GM12864 (cell line): ENCODE results near the gene KIAA0753.

Source experiments
- DNase-seq: peaks from one replicate; pipeline ENCODE4 v3.0.0-alpha.2; 2011; ENCODE audit warnings: low read depth
- H3K4me3 ChIP-seq: 2 replicates; pipeline ENCODE4 v1.5.1; 2011; ENCODE audit warnings: mild to moderate bottlenecking, low read depth, low read length, control low read depth
- CTCF ChIP-seq: IDR thresholded peaks from 2 replicates; pipeline ENCODE4 v1.5.1; 2011; ENCODE audit warnings: low read depth, mild to moderate bottlenecking, moderate library complexity, low read length, control low read depth, inconsistent platforms; ENCODE audit errors: missing control alignments

KIAA0753 gene

GRCh38 chr17:6633263-6633662 lies 7.2 kb downstream of the KIAA0753 start:
- TF ChIP-seq CTCF, result no peak
- no peak for DNase-seq
- no peak overlapping the region for H3K4me3 ChIP-seq

- no peak for TF ChIP-seq CTCF
- no peak for DNase-seq
- no peak overlapping the region for H3K4me3 ChIP-seq
Observed at GRCh38 chr17:6632530-6632929, 8.0 kb downstream of the KIAA0753 start.

- no peak for TF ChIP-seq CTCF
- no peak overlapping the region for H3K4me3 ChIP-seq
- no peak for DNase-seq
Observed at GRCh38 chr17:6630390-6630789, 10.1 kb downstream of the KIAA0753 start.

- no peak for TF ChIP-seq CTCF
- no peak for DNase-seq
- H3K4me3 ChIP-seq, result no peak overlapping the region
Observed at GRCh38 chr17:6627019-6627418, 13.5 kb downstream of the KIAA0753 start.

GRCh38 chr17:6626616-6627015 lies 13.9 kb downstream of the KIAA0753 start:
- DNase-seq, result no peak
- H3K4me3 ChIP-seq, result no peak overlapping the region
- no peak for TF ChIP-seq CTCF

- no peak overlapping the region for H3K4me3 ChIP-seq
- TF ChIP-seq CTCF, result no peak
- no peak for DNase-seq
Observed at GRCh38 chr17:6623941-6624340, 16.6 kb downstream of the KIAA0753 start.

- no peak overlapping the region for H3K4me3 ChIP-seq
- TF ChIP-seq CTCF, result no peak
- no peak for DNase-seq
Observed at GRCh38 chr17:6611231-6611630, 29.3 kb downstream of the KIAA0753 start.
